ENCODE results near the gene RPL18.

DNA sequence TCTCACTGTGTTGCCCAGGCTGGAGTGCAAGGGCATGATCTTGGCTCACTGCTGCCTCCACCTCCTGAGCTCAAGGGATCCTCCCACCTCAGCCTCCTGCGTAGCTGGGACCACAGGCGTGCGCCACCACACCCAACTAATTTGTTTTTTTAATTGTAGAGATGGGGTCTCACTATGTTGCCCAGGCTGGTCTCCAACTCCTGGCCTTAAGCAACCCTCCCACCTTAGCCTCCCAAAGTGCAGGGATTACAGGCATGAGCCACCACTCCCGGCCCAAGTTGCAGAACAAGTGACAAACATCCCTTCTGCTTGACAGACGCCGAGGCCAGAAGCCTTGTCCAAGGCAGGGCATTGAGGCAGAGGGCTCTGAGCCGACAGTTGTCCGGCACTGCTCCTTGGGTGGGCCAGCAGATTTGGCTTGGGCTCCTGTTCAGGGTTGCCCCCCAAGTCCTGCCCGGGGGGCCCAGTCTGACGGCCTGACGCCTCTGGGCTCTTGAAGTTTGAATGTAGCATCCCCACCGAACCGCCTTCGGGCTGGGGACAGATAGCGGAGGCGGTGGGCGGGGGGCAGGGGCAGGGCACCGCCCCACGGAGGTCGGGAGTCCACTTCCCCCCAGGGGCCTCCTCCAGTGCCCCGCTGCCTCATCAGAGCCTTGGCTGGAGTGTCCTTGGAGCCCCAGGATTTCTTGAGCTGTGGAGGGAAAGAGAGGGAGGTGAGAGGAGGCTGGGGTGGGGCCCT lies 18.1 kb downstream of the RPL18 start:
- TF ChIP-seq POLR2AphosphoS5 (IDR thresholded peaks at IDR 0.05): no peak
- TF ChIP-seq, protein P1, sequence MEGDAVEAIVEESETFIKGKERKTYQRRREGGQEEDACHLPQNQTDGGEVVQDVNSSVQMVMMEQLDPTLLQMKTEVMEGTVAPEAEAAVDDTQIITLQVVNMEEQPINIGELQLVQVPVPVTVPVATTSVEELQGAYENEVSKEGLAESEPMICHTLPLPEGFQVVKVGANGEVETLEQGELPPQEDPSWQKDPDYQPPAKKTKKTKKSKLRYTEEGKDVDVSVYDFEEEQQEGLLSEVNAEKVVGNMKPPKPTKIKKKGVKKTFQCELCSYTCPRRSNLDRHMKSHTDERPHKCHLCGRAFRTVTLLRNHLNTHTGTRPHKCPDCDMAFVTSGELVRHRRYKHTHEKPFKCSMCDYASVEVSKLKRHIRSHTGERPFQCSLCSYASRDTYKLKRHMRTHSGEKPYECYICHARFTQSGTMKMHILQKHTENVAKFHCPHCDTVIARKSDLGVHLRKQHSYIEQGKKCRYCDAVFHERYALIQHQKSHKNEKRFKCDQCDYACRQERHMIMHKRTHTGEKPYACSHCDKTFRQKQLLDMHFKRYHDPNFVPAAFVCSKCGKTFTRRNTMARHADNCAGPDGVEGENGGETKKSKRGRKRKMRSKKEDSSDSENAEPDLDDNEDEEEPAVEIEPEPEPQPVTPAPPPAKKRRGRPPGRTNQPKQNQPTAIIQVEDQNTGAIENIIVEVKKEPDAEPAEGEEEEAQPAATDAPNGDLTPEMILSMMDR (IDR thresholded peaks at IDR 0.05): no peak

Measured in transverse colon (tissue), 4 donors.